ENCODE data around the gene IFNG. TPM values are rescaled to one million over a fixed set of nuclear protein-coding genes. Genes with fewer than 3 reads are reported as not detected.

Gene IFNG
- total RNA-seq, 1 experiment from 2014 or later, result not detected

DNA sequence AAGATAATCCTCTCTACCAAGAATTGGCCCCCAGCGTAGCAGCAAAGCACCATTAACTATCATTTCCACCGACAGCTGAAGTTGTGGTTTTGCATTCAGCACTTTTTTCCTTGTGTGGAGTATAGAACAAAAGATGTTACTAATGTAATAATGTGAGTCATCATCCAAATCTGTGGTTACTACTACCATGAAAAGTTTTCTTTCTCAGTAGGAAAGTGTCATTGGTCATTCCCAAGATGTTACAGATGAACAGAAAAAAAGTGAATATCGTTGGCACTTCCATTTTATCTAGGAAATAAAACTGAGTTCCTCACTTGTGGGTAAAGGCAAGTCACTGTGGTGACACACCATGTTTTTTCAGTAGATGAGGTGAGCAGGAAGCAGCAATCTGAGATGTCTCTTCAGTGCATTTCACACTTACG, 30.3 kb upstream of the IFNG start:
- Histone ChIP-seq H3K9ac (ENCODE audit: extremely low read depth, insufficient read length, low read length) (no peak overlapping the region), H3T11ph (ENCODE audit: low read length) (no peak overlapping the region), H2BK20ac (ENCODE audit: low read depth, low read length, poor library complexity, severe bottlenecking) (no peak overlapping the region), H3K23ac (ENCODE audit: insufficient read length, low read depth, low read length) (no peak overlapping the region), H2BK120ac (ENCODE audit: low read depth, low read length, poor library complexity, severe bottlenecking) (no peak overlapping the region), H2AK5ac (ENCODE audit: insufficient read length, low read length) (no peak overlapping the region), H4K5ac (ENCODE audit: insufficient read length, low read depth, low read length) (no peak overlapping the region), H4K8ac (replicated peaks; ENCODE audit: insufficient read length, low read depth, low read length) (no peak overlapping the region), H3K56ac (ENCODE audit: insufficient read length, low read depth, low read length) (no peak overlapping the region), H2AFZ (ENCODE audit: low read length) (no peak overlapping the region), H3K79me2 (ENCODE audit: insufficient read depth, low read length) (no peaks in the 10 kb centered on the region), H3K4me1 (ENCODE audit: insufficient read depth, low read length) (no peaks in the 10 kb centered on the region), H3K18ac (ENCODE audit: insufficient read length, low read depth, low read length) (no peak overlapping the region), H3K23me2 (ENCODE audit: insufficient read length, low read depth, low read length, poor library complexity, severe bottlenecking) (no peaks in the 10 kb centered on the region), H3K9me3 (ENCODE audit: control insufficient read depth, low read depth, low read length) (no peaks in the 10 kb centered on the region), H3K4ac (ENCODE audit: low read depth, low read length) (no peak overlapping the region), H3K79me1 (ENCODE audit: insufficient read depth, low read depth, low read length, poor library complexity, severe bottlenecking) (no peaks in the 10 kb centered on the region), H2BK12ac (ENCODE audit: insufficient read length, low read depth, low read length) (no peak overlapping the region), H4K91ac (ENCODE audit: insufficient read length, low read depth, low read length) (no peak overlapping the region), H3K4me2 (ENCODE audit: insufficient read depth, insufficient read length, low read length) (no peak overlapping the region), H4K20me1 (ENCODE audit: control insufficient read depth, insufficient read depth, insufficient read length) (no peaks in the 10 kb centered on the region), H3K27ac (ENCODE audit: insufficient read length, low read depth, low read length) (no peak overlapping the region), H3K27me3 (ENCODE audit: insufficient read depth, low read length) (no peaks in the 10 kb centered on the region), H3K14ac (ENCODE audit: insufficient read depth, low read length) (no peak overlapping the region), H2BK5ac (ENCODE audit: insufficient read length, low read length) (no peak overlapping the region), H2BK15ac (ENCODE audit: low read depth, low read length) (no peak overlapping the region)
- no CpG with 5 or more reads among the region's 4 CpGs for WGBS (ENCODE audit: extremely low coverage, insufficient read length, low lambda C conversion rate)
- no peaks in the 10 kb centered on the region for H3K36me3 Mint-ChIP-seq (ENCODE audit: insufficient read depth in 1 of 3, low read depth in 3 of 3)
- H3K4me1 Mint-ChIP-seq, result no peaks in the 10 kb centered on the region
- no peak for DNase-seq
- H3K27me3 Mint-ChIP-seq (ENCODE audit: low read depth), result 0 out of 2 replicates have a peak, but pooled peaks cover 2% of the 10 kb centered on the region
- TF ChIP-seq, protein P1, sequence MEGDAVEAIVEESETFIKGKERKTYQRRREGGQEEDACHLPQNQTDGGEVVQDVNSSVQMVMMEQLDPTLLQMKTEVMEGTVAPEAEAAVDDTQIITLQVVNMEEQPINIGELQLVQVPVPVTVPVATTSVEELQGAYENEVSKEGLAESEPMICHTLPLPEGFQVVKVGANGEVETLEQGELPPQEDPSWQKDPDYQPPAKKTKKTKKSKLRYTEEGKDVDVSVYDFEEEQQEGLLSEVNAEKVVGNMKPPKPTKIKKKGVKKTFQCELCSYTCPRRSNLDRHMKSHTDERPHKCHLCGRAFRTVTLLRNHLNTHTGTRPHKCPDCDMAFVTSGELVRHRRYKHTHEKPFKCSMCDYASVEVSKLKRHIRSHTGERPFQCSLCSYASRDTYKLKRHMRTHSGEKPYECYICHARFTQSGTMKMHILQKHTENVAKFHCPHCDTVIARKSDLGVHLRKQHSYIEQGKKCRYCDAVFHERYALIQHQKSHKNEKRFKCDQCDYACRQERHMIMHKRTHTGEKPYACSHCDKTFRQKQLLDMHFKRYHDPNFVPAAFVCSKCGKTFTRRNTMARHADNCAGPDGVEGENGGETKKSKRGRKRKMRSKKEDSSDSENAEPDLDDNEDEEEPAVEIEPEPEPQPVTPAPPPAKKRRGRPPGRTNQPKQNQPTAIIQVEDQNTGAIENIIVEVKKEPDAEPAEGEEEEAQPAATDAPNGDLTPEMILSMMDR (conservative IDR thresholded peaks at IDR 0.05), result no peak
- no peak overlapping the region for H3K27ac Mint-ChIP-seq
- no peak overlapping the region for H3K4me3 Mint-ChIP-seq
- no peaks in the 10 kb centered on the region; a peak in 1 of 5 replicates for H3K9me3 Mint-ChIP-seq

All from H9 (cell line).